HEK293T (cell line): ENCODE measurements around the gene MFAP4.

Experiments
- CTCF ChIA-PET: fragments of 350-600 bp; formaldehyde crosslinking; extraction: SDS; loops from one replicate; lab custom pipeline; 2021; ENCODE audit warnings: antibody characterized with exemption, inconsistent platforms; lab: Yijun Ruan, JAX
- POLR2A ChIA-PET: fragments of 350-600 bp; formaldehyde crosslinking; extraction: SDS; loops from one replicate; lab custom pipeline; 2020; ENCODE audit warnings: antibody characterized with exemption, inconsistent platforms; lab: Yijun Ruan, JAX
- DNase-seq: peaks from one replicate; pipeline ENCODE4 v3.0.0; 2012; ENCODE audit warnings: mixed read lengths; ENCODE audit errors: extremely low spot score
- ARNT ChIP-seq: fragments of 450-650 bp; IDR thresholded peaks from 2 replicates; pipeline ENCODE4 v1.6.1; 2017; ENCODE audit warnings: mild to moderate bottlenecking
- BHLHE40 ChIP-seq: fragments of 450-650 bp; IDR thresholded peaks from 2 replicates; pipeline ENCODE4 v1.6.1; 2016; ENCODE audit warnings: mild to moderate bottlenecking, moderate library complexity, borderline replicate concordance
- CTBP1 ChIP-seq: fragments of 450-650 bp; IDR thresholded peaks from 2 replicates; pipeline ENCODE4 v1.6.1; 2016; ENCODE audit warnings: borderline replicate concordance
- ELF4 ChIP-seq: fragments of 450-650 bp; IDR thresholded peaks from 2 replicates; pipeline ENCODE4 v1.6.1; 2017; ENCODE audit warnings: antibody characterized with exemption
- FOXA1 ChIP-seq: fragments of 450-650 bp; IDR thresholded peaks from 2 replicates; pipeline ENCODE4 v1.6.1; 2016; ENCODE audit warnings: mild to moderate bottlenecking
- FOXK2 ChIP-seq: fragments of 450-650 bp; IDR thresholded peaks from 2 replicates; pipeline ENCODE4 v1.6.1; 2016; ENCODE audit warnings: mild to moderate bottlenecking
- FOXM1 ChIP-seq: fragments of 450-650 bp; IDR thresholded peaks from 2 replicates; pipeline ENCODE4 v1.6.1; 2017; ENCODE audit warnings: mild to moderate bottlenecking, borderline replicate concordance
- HDGF ChIP-seq: fragments of 450-650 bp; IDR thresholded peaks from 2 replicates; pipeline ENCODE4 v1.6.1; 2017; ENCODE audit warnings: antibody characterized with exemption, borderline replicate concordance
- L3MBTL2 ChIP-seq: fragments of 450-650 bp; conservative IDR thresholded peaks from 2 replicates; pipeline ENCODE4 v1.6.1; 2016; ENCODE audit warnings: mild to moderate bottlenecking
- LEF1 ChIP-seq: fragments of 450-650 bp; IDR thresholded peaks from 2 replicates; pipeline ENCODE4 v1.6.1; 2017; ENCODE audit warnings: mild to moderate bottlenecking, borderline replicate concordance
- NFRKB ChIP-seq: fragments of 450-650 bp; IDR thresholded peaks from 2 replicates; pipeline ENCODE4 v1.6.1; 2016; ENCODE audit warnings: mild to moderate bottlenecking, moderate library complexity
- PKNOX1 ChIP-seq: fragments of 450-650 bp; IDR thresholded peaks from 2 replicates; pipeline ENCODE4 v1.6.1; 2016
- SP1 ChIP-seq: fragments of 450-650 bp; IDR thresholded peaks from 2 replicates; pipeline ENCODE4 v1.6.1; 2017
- SUZ12 ChIP-seq: fragments of 450-650 bp; IDR thresholded peaks from 2 replicates; pipeline ENCODE4 v1.6.1; 2016; ENCODE audit warnings: mild to moderate bottlenecking
- TARDBP ChIP-seq: fragments of 450-650 bp; IDR thresholded peaks from 2 replicates; pipeline ENCODE4 v1.6.1; 2016
- ZNF384 ChIP-seq: fragments of 450-650 bp; IDR thresholded peaks from 2 replicates; pipeline ENCODE4 v1.6.1; 2016

Gene MFAP4

DNA sequence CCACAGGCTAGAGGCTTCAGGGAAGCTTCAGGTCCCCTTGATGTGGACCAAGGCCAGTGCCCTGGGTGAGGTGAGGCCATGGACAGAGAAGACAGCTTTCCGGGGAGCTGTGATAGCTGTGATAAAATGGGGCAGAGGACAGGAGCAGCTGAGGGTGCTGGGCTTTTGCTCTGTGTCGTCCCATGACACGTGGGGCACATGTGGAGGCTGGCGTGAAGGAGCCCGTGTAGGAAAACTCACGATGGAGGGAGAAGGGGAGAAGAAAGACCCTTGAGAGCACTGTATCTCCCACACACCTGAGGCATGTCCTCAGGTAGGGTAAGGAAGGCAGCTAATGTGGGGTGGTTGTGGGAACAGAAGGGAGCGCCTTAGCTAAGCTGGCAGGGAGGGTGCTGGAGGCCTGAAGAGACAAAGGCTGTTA is 45.8 kb downstream of the MFAP4 start:
- POLR2A ChIA-PET, result interaction anchor here (1.3 kb wide), 1 partner anchor 21 kb away, joined by 3 read pairs; the partner anchor contains the start of gene B9D1
- CTCF ChIA-PET, result interaction anchor here (1.5 kb wide), 1 partner anchor 22 kb away, joined by 4 read pairs; no protein-coding TSS in a partner anchor

GRCh38 chr17:19339341-19339815 is 47.6 kb downstream of the MFAP4 start:
- ChIA-PET CTCF (interaction anchor here (1.0 to 2.1 kb wide), 2 partner anchors 10 to 31 kb away, joined by 5 to 8 read pairs; no protein-coding TSS in a partner anchor), POLR2A (no interaction called here)
- no peak for DNase-seq
- no peak for TF ChIP-seq LEF1
- no peak for TF ChIP-seq PKNOX1
- no peak for TF ChIP-seq FOXM1
- no peak for TF ChIP-seq ELF4
- no peak for TF ChIP-seq FOXK2
- TF ChIP-seq NFRKB, result no peak
- TF ChIP-seq HDGF, result no peak
- no peak for TF ChIP-seq TARDBP
- TF ChIP-seq SUZ12, result no peak
- no peak for TF ChIP-seq ARNT
- TF ChIP-seq FOXA1, result no peak
- TF ChIP-seq SP1, result no peak
- TF ChIP-seq BHLHE40, result no peak
- no peak for TF ChIP-seq L3MBTL2
- TF ChIP-seq CTBP1, result no peak
- no peak for TF ChIP-seq ZNF384

More for the DNA sequence above, 45.8 kb downstream of the MFAP4 start:
- no peak for DNase-seq
- TF ChIP-seq ZNF384, result no peak
- no peak for TF ChIP-seq ELF4
- no peak for TF ChIP-seq PKNOX1
- no peak for TF ChIP-seq CTBP1
- no peak for TF ChIP-seq L3MBTL2
- no peak for TF ChIP-seq ARNT
- no peak for TF ChIP-seq LEF1
- TF ChIP-seq HDGF, result no peak
- no peak for TF ChIP-seq SUZ12
- no peak for TF ChIP-seq FOXA1
- no peak for TF ChIP-seq BHLHE40
- TF ChIP-seq TARDBP, result no peak
- TF ChIP-seq SP1, result no peak
- TF ChIP-seq NFRKB, result no peak
- TF ChIP-seq FOXM1, result no peak

DNA sequence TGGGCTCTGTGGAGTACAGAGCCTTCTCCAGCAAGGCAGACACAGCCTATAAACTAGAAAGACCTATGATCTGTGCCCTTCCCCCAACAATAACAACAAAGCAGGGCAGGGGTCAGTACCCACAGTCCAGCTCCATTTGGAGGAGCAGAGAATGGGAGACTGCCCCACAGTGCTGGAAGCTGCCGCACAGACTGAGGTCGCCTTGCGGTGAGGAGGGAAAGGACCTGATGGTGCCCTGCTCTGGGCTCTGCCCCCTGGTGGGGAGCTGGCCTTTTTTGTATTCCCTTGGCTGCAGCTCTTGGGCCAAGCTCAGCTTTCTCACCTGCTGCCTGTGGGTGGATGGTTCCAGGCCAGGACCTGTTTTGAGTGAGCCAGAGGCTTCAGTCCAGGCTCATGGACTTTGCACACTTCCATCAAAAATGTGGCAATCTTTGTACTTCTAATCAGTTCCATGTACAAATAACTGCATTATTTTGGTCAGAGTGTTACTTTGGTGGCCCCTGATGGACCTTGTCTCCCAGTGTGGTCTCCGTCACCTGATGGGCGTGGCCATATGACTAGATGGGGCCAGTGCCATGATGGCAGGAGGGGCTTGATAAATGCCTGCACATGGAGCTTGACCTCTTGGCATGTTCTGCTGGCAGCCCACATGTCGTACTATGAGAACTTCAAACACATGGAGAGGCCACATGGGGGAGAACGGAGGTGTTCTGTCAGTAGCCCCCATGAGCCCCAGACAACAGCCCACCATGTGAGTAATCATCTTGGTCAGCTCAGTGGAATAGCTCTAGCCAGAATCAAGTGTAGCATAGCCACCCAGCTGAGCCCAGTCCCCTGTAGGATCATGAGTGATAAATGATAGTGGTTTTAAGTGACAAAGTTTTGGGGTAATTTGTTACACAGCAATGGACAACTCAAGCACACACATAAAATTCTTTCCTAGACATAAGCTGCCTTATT is 48.7 kb downstream of the MFAP4 start:
- ChIA-PET CTCF (interaction anchor here (0.6 to 2.1 kb wide), 8 partner anchors 9 to 154 kb away, joined by 3 to 8 read pairs (median 4); partner anchors contain the start of gene B9D1), POLR2A (interaction anchor here (1.0 kb wide), 1 partner anchor 40 kb away, joined by 3 read pairs; the partner anchor contains the start of gene MAPK7)
- peak; percentile 65 for DNase-seq
- no peak for TF ChIP-seq NFRKB
- no peak for TF ChIP-seq ARNT
- TF ChIP-seq FOXA1, result no peak
- no peak for TF ChIP-seq SP1
- no peak for TF ChIP-seq TARDBP
- no peak for TF ChIP-seq CTBP1
- no peak for TF ChIP-seq FOXM1
- no peak for TF ChIP-seq BHLHE40
- no peak for TF ChIP-seq HDGF

GRCh38 chr17:19337712-19338023 is 49.3 kb downstream of the MFAP4 start:
- no peak for DNase-seq
- POLR2A ChIA-PET, result no interaction called here
- TF ChIP-seq BHLHE40, result no peak
- no peak for TF ChIP-seq L3MBTL2
- no peak for TF ChIP-seq FOXK2
- TF ChIP-seq NFRKB, result no peak
- TF ChIP-seq ARNT, result no peak
- no peak for TF ChIP-seq HDGF
- CTCF ChIA-PET, result interaction anchor here (1.0 to 2.1 kb wide), 4 partner anchors 8 to 155 kb away, joined by 3 to 8 read pairs (median 4); no protein-coding TSS in a partner anchor

DNA sequence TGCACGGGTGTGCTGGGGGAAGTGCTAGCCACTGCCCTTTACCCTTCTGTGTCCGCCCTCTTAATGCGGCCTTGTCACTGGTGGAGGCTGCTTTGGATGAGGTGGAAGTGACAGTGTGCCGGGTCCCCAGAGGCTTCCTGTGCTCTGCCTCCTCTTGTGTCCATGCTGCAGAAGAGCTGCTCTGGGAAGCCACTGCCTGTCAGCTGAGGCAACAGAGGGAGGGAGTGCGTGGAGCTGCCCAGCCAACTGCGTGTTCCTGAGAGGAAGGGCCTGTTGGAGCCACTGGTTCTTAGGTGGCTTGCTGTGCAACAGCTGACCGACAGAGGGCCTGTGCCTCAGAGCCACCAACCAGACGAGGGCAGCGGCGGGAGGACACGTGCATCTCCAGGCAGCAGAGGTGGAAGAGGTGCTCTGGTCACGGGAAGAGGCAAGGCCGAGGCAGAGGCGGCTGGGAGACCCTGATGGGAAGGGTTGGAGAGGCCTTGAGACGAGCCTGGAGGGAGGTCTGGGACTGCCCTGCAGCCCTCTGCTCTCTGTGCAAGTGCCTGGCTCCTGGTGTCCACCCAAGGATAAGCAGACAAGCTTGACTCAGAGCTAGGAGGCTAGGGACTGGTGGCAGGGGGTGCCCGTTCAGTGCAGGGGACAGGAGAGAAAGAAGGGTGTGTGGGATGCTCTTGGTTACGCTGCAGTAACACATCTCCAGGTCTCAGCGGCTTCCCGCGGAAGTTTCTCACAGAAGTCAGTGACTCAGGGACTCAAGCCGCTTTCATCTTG is 49.9 kb downstream of the MFAP4 start:
- CTCF ChIA-PET, result interaction anchor here (1.1 kb wide), 2 partner anchors 15 to 155 kb away, joined by 3 to 4 read pairs; no protein-coding TSS in a partner anchor
- POLR2A ChIA-PET, result no interaction called here

More for the DNA sequence above, 49.9 kb downstream of the MFAP4 start:
- DNase-seq, result no peak
- TF ChIP-seq HDGF, result peak; percentile 32; the same call in 1 of the 2 replicates
- TF ChIP-seq SP1, result no peak
